H1 (cell line): ENCODE results near the gene NFIX. TPM values are rescaled to one million over a fixed set of nuclear protein-coding genes. Genes with fewer than 3 reads are reported as not detected.

Experiments used
- CTCF ChIA-PET: fragments of 300-600 bp; sonication (Branson Sonifier 250); formaldehyde crosslinking; loops from one replicate; lab custom pipeline; 2021; ENCODE audit not compliant: partially characterized antibody; lab: Charles Lee
- POLR2A ChIA-PET: fragments of 300-600 bp; sonication (Branson Sonifier 250); formaldehyde crosslinking; loops from one replicate; lab custom pipeline; 2021; ENCODE audit warnings: inconsistent platforms; ENCODE audit not compliant: partially characterized antibody; lab: Charles Lee
- DNase-seq, 2 experiments: peaks; one replicate each; pipeline versions ENCODE4 v3.0.0 to v3.0.0-alpha.2; 2010 to 2022; ENCODE audit warnings: low spot score in 2 of 2, low read depth in 1 of 2, mixed read lengths in 1 of 2
- FAIRE-seq: peaks from 2 replicates; lab custom pipeline; 2011; peaks lifted over from hg19 to GRCh38; lab: Jason Lieb, UNC
- H2AFZ ChIP-seq: 2 replicates; pipeline ENCODE4 v1.8.1; 2012; ENCODE audit warnings: low read length, inconsistent platforms
- H2AK5ac ChIP-seq: 2 replicates; pipeline ENCODE4 v1.6.1; 2013; ENCODE audit warnings: low read depth, low read length
- H2BK120ac ChIP-seq: replicated peaks from 2 replicates; pipeline ENCODE3; 2013; ENCODE audit warnings: low read depth, low read length, inconsistent platforms
- H2BK12ac ChIP-seq: 2 replicates; pipeline ENCODE4 v1.6.1; 2013; ENCODE audit warnings: low read depth, low read length
- H2BK15ac ChIP-seq: 2 replicates; pipeline ENCODE4 v1.6.1; 2013; ENCODE audit warnings: low read length
- H2BK20ac ChIP-seq: 2 replicates; pipeline ENCODE4 v1.6.1; 2013; ENCODE audit warnings: low read length
- H2BK5ac ChIP-seq: 2 replicates; pipeline ENCODE4 v1.6.1; 2013; ENCODE audit warnings: low read depth, low read length
- H3K14ac ChIP-seq: 2 replicates; pipeline ENCODE4 v1.6.1; 2013; ENCODE audit warnings: inconsistent platforms; ENCODE audit not compliant: insufficient read length
- H3K18ac ChIP-seq: 2 replicates; pipeline ENCODE4 v1.6.1; 2013; ENCODE audit warnings: low read length; ENCODE audit errors: extremely low read depth
- H3K23ac ChIP-seq: 2 replicates; pipeline ENCODE4 v1.6.1; 2013; ENCODE audit warnings: inconsistent platforms; ENCODE audit not compliant: insufficient read length
- H3K23me2 ChIP-seq: 2 replicates; pipeline ENCODE4 v1.6.1; 2013; ENCODE audit warnings: low read depth, low read length
- H3K27ac ChIP-seq: 2 replicates; pipeline ENCODE4 v1.6.1; 2011; ENCODE audit warnings: low read depth, low read length, inconsistent platforms
- H3K27me3 ChIP-seq, 4 experiments: replicated peaks in 1 of 4; 1 replicate in 1 of 4; 2 replicates in 3 of 4; pipeline versions ENCODE4 v1.6.1 to v1.8.1; 2011 to 2013; ENCODE audit warnings: low read length in 3 of 4, mild to moderate bottlenecking in 3 of 4, inconsistent platforms in 2 of 4, mixed read lengths in 2 of 4, moderate library complexity in 1 of 4; ENCODE audit not compliant: control insufficient read depth in 3 of 4, insufficient read depth in 3 of 4; ENCODE audit errors: extremely low read depth in 1 of 4
- H3K36me3 ChIP-seq, 4 experiments: 2 replicates each; pipeline versions ENCODE4 v1.6.1 to v1.8.1; 2011 to 2013; ENCODE audit warnings: mild to moderate bottlenecking in 4 of 4, low read length in 3 of 4, moderate library complexity in 2 of 4, control low read depth in 1 of 4, inconsistent platforms in 1 of 4; ENCODE audit not compliant: insufficient read depth in 4 of 4, control insufficient read depth in 2 of 4
- H3K4ac ChIP-seq: replicated peaks from 2 replicates; pipeline ENCODE3; 2013; ENCODE audit warnings: low read length, low read depth, mixed read lengths, inconsistent platforms; ENCODE audit not compliant: insufficient read length
- H3K4me1 ChIP-seq, 4 experiments: replicated peaks in 1 of 4; 1 replicate in 1 of 4; 2 replicates in 3 of 4; pipeline versions ENCODE4 v1.6.1 to v1.8.1; 2011 to 2013; ENCODE audit warnings: low read length in 3 of 4, inconsistent platforms in 2 of 4, mixed read lengths in 1 of 4; ENCODE audit not compliant: insufficient read depth in 4 of 4, control insufficient read depth in 3 of 4
- H3K4me2 ChIP-seq, 2 experiments: 2 replicates each; pipeline versions ENCODE4 v1.6.1 to v1.8.1; 2011 to 2013; ENCODE audit warnings: low read depth in 2 of 2, low read length in 2 of 2, control low read depth in 1 of 2, inconsistent platforms in 1 of 2, mild to moderate bottlenecking in 1 of 2; ENCODE audit not compliant: insufficient read depth in 1 of 2
- H3K4me3 ChIP-seq, 4 experiments: fragments of 200-600, 300-600 bp in 1 of 4; sonication (generic), shearing (Covaris generic), sonication (Bioruptor Twin) in 1 of 4; 2 replicates each; pipeline versions ENCODE4 v1.5.1 to v1.8.1; 2011 to 2016; ENCODE audit warnings: low read length in 4 of 4, low read depth in 3 of 4, control low read depth in 2 of 4, inconsistent platforms in 2 of 4, mild to moderate bottlenecking in 2 of 4, mixed read lengths in 1 of 4, moderate library complexity in 1 of 4; ENCODE audit not compliant: insufficient read depth in 2 of 4; ENCODE audit errors: extremely low read depth in 1 of 4
- H3K56ac ChIP-seq: replicated peaks from 2 replicates; pipeline ENCODE3; 2013; ENCODE audit warnings: low read depth, mild to moderate bottlenecking, mixed read lengths, low read length, inconsistent platforms; ENCODE audit not compliant: insufficient read length
- H3K79me1 ChIP-seq: 2 replicates; pipeline ENCODE4 v1.6.1; 2013; ENCODE audit warnings: low read depth, low read length, control low read depth
- H3K79me2 ChIP-seq, 2 experiments: 2 replicates each; pipeline versions ENCODE4 v1.6.1 to v1.8.1; 2012 to 2013; ENCODE audit warnings: low read length in 2 of 2, mild to moderate bottlenecking in 2 of 2, inconsistent platforms in 1 of 2; ENCODE audit not compliant: insufficient read depth in 2 of 2, control insufficient read depth in 1 of 2
- H3K9ac ChIP-seq, 4 experiments: replicated peaks in 1 of 4; 1 replicate in 1 of 4; 2 replicates in 3 of 4; pipeline versions ENCODE4 v1.6.1 to v1.8.1; 2011 to 2013; ENCODE audit warnings: low read depth in 3 of 4, low read length in 3 of 4, control low read depth in 2 of 4, mild to moderate bottlenecking in 2 of 4, moderate library complexity in 2 of 4, inconsistent platforms in 1 of 4; ENCODE audit errors: extremely low read depth in 1 of 4
- H3K9me3 ChIP-seq, 2 experiments: 2 replicates each; pipeline versions ENCODE4 v1.6.1 to v1.8.1; 2012 to 2013; ENCODE audit warnings: mild to moderate bottlenecking in 2 of 2, moderate library complexity in 2 of 2, control low read depth in 1 of 2, inconsistent platforms in 1 of 2, low read depth in 1 of 2, low read length in 1 of 2, mixed read lengths in 1 of 2; ENCODE audit not compliant: insufficient read depth in 2 of 2
- H4K20me1 ChIP-seq, 2 experiments: replicated peaks in 1 of 2; 2 replicates each; pipeline versions ENCODE3 to v1.8.1; 2011 to 2013; ENCODE audit warnings: inconsistent platforms in 2 of 2, low read length in 2 of 2, mild to moderate bottlenecking in 1 of 2; ENCODE audit not compliant: insufficient read depth in 2 of 2, control insufficient read depth in 1 of 2
- H4K5ac ChIP-seq: 2 replicates; pipeline ENCODE4 v1.6.1; 2013; ENCODE audit warnings: low read length, low read depth, mixed read lengths, inconsistent platforms; ENCODE audit not compliant: insufficient read length
- H4K8ac ChIP-seq: 2 replicates; pipeline ENCODE4 v1.8.0; 2013; ENCODE audit warnings: mild to moderate bottlenecking, moderate library complexity, low read length, inconsistent platforms; ENCODE audit not compliant: insufficient read depth; ENCODE audit errors: extremely low read depth
- H4K91ac ChIP-seq: replicated peaks from 2 replicates; pipeline ENCODE3; 2013; ENCODE audit warnings: low read length, mixed read lengths, inconsistent platforms; ENCODE audit not compliant: insufficient read length
- CTCF ChIP-seq, 3 experiments: IDR thresholded peaks; 1 replicate in 2 of 3; 2 replicates in 1 of 3; pipeline versions ENCODE4 v1.5.1 to v1.6.1; 2011; ENCODE audit warnings: low read length in 3 of 3, mild to moderate bottlenecking in 3 of 3, inconsistent platforms in 2 of 3, low read depth in 1 of 3, moderate library complexity in 1 of 3; ENCODE audit not compliant: insufficient read depth in 1 of 3; ENCODE audit errors: control extremely low read depth in 1 of 3
- HDAC2 ChIP-seq, 2 experiments: fragments of 300-600 bp in 1 of 2; sonication (generic) in 1 of 2; IDR thresholded peaks; 2 replicates each; pipeline ENCODE4 v1.6.1; 2011 to 2012; ENCODE audit warnings: low read depth in 2 of 2, low read length in 2 of 2, mild to moderate bottlenecking in 2 of 2, moderate library complexity in 2 of 2, borderline replicate concordance in 1 of 2, inconsistent platforms in 1 of 2
- RAD21 ChIP-seq, 2 experiments: IDR thresholded peaks in 1 of 2; conservative IDR thresholded peaks in 1 of 2; 2 replicates each; pipeline ENCODE4 v1.6.1; 2011; ENCODE audit warnings: low read depth in 2 of 2, low read length in 2 of 2, improper control_type of control experiment in 1 of 2, inconsistent platforms in 1 of 2, mild to moderate bottlenecking in 1 of 2, moderate library complexity in 1 of 2
- WGBS, 2 experiments: shearing (Covaris generic) in 1 of 2; methylation state at CpG; one replicate each; pipeline versions ENCODE4 v1.1.6 to v1.1.7; 2013 to 2015; ENCODE audit warnings: low lambda C conversion rate in 2 of 2, mixed read lengths in 2 of 2, inconsistent platforms in 1 of 2, low coverage in 1 of 2, missing lambda C conversion rate in 1 of 2; ENCODE audit not compliant: insufficient replicate concordance in 2 of 2, insufficient coverage in 1 of 2, insufficient read length in 1 of 2; ENCODE audit errors: extremely low coverage in 1 of 2, missing lambda C conversion rate in 1 of 2; 5-methylcytosine and 5-hydroxymethylcytosine counted together
- polyA plus RNA-seq, 7 experiments: library from polyadenylated mRNA; depleted of rRNA in 3 of 7; stranded (reverse) in 5 of 7; unstranded in 2 of 7; fragments of >200 nt in 5 of 7; fragments of 200-250 nt in 2 of 7; gene quantifications; 1 replicate in 5 of 7; 2 replicates in 1 of 7; 4 replicates in 1 of 7; pipeline versions ENCODE4 v1.2.1 to v1.2.3, GENCODE V29; 2011 to 2013; ENCODE audit warnings: missing spikeins in 2 of 7, mixed read lengths in 2 of 7
- total RNA-seq: library from RNA; stranded (reverse); fragmentation: NEBNext Ultra II Directional; extraction: Animal tissue kit (Norgen Biotek cat#: 25700); gene quantifications from 2 replicates; pipeline ENCODE4 v1.2.1, GENCODE V29; 2021

The NFIX gene
- total and polyA plus RNA-seq, 2 of the 8 experiments (the other 6 are each of a cell fraction or from before 2014, with no cell fraction given), result 0.03 to 0.20 TPM

GRCh38 chr19:13100841-13101589 is 105.7 kb downstream of the NFIX start:
- Histone ChIP-seq H2BK15ac (no peak overlapping the region), H3K36me3 (no peaks in the 10 kb centered on the region), H3K23me2 (peaks cover 6% of the 10 kb centered on the region; the same call in 1 of the 2 replicates), H2AFZ (no peak overlapping the region), H4K20me1 (peaks cover 2 to 16% of the 10 kb centered on the region in 2 experiments), H3K4me2 (no peak overlapping the region; a peak in 1 of 4 replicates), H3K4ac (no peak overlapping the region), H3K14ac (no peak overlapping the region), H3K18ac (no peak overlapping the region), H3K4me3 (no peak overlapping the region), H3K9ac (no peak overlapping the region), H4K5ac (no peak overlapping the region), H2BK20ac (no peak overlapping the region), H2BK120ac (no peak overlapping the region), H3K9me3 (no peaks in the 10 kb centered on the region), H3K79me2 (no peaks in the 10 kb centered on the region), H3K23ac (no peak overlapping the region), H3K27me3 (peaks cover 31 to 65% (median 57%) of the 10 kb centered on the region in 4 experiments), H3K56ac (no peak overlapping the region), H2BK12ac (no peak overlapping the region), H3K4me1 (peaks cover 0 to 28% (median 10%) of the 10 kb centered on the region in 4 experiments; a peak in 5 of 7 replicates), H4K8ac (peak overlapping the region; percentile 6; the same call in 1 of the 2 replicates), H3K79me1 (no peaks in the 10 kb centered on the region), H2AK5ac (no peak overlapping the region), H4K91ac (no peak overlapping the region), H3K27ac (no peak overlapping the region), H2BK5ac (no peak overlapping the region)
- CTCF ChIA-PET, result interaction anchor here (0.5 to 2.9 kb wide), 26 partner anchors 10 to 364 kb away, joined by 3 to 16 read pairs (median 4); no protein-coding TSS in a partner anchor
- DNase-seq, result no peak
- 64% methylated on average over 11 of the region's 18 CpGs; no CpG with 5 or more reads in 1 of the 2 experiments for WGBS, 2 experiments
- POLR2A ChIA-PET, result interaction anchor here (0.8 to 11.6 kb wide), 7 partner anchors 12 to 116 kb away, joined by 3 to 141 read pairs (median 8); partner anchors contain the start of genes IER2, NACC1, STX10 and TRMT1
- no peak for FAIRE-seq
- TF ChIP-seq CTCF (IDR thresholded peaks at IDR 0.05; ENCODE audit: control extremely low read depth in 1 of 3, insufficient read depth in 1 of 3, low read depth in 1 of 3, low read length in 3 of 3) (peak; percentile 62 to 72 (median 65)), HDAC2 (IDR thresholded peaks at IDR 0.05; ENCODE audit: borderline replicate concordance in 1 of 2, low read depth in 2 of 2, low read length in 2 of 2) (no peak), RAD21 (IDR thresholded peaks at IDR 0.05 in 1 of 2, conservative IDR thresholded peaks at IDR 0.05 in 1 of 2; ENCODE audit: low read depth in 2 of 2, low read length in 2 of 2) (peak; percentile 42 to 57)
